Liver (tissue), 9 donors: Measurements from ENCODE around the gene EBF3. TPM values are rescaled to one million over a fixed set of nuclear protein-coding genes. Genes with fewer than 3 reads are reported as not detected.

Experiments
- DNase-seq: peaks from one replicate; pipeline ENCODE4 v3.0.0-alpha.2; 2017; ENCODE audit warnings: low spot score
- H3K27ac ChIP-seq, 2 donors: one replicate each; pipeline ENCODE4 v1.7.0; 2013; ENCODE audit warnings: inconsistent platforms in 2 of 2, low read length in 2 of 2, control low read depth in 1 of 2, low read depth in 1 of 2, mild to moderate bottlenecking in 1 of 2
- H3K27me3 ChIP-seq, 4 donors: one replicate each; pipeline versions ENCODE4 v1.6.1 to v1.7.0; 2013; ENCODE audit warnings: low read length in 3 of 4, inconsistent platforms in 1 of 4, mild to moderate bottlenecking in 1 of 4, moderate library complexity in 1 of 4; ENCODE audit not compliant: control insufficient read depth in 4 of 4, insufficient read depth in 4 of 4
- H3K36me3 ChIP-seq, 4 donors: one replicate each; pipeline versions ENCODE4 v1.6.1 to v1.7.0; 2013; ENCODE audit warnings: low read length in 3 of 4, mild to moderate bottlenecking in 3 of 4, low read depth in 1 of 4, moderate library complexity in 1 of 4; ENCODE audit not compliant: control insufficient read depth in 4 of 4, insufficient read depth in 3 of 4
- H3K4me1 ChIP-seq, 4 donors: one replicate each; pipeline versions ENCODE4 v1.6.1 to v1.7.0; 2013; ENCODE audit warnings: low read length in 3 of 4, mild to moderate bottlenecking in 3 of 4, moderate library complexity in 1 of 4; ENCODE audit not compliant: control insufficient read depth in 4 of 4, insufficient read depth in 4 of 4
- H3K4me3 ChIP-seq, 3 donors: one replicate each; pipeline versions ENCODE4 v1.6.1 to v1.7.0; 2013; ENCODE audit warnings: low read length in 3 of 3, control low read depth in 1 of 3, low read depth in 1 of 3, mild to moderate bottlenecking in 1 of 3
- H3K9ac ChIP-seq, 2 donors: one replicate each; pipeline ENCODE4 v1.7.0; 2013; ENCODE audit warnings: low read length in 2 of 2, mild to moderate bottlenecking in 2 of 2, moderate library complexity in 2 of 2, control low read depth in 1 of 2, low read depth in 1 of 2
- H3K9me3 ChIP-seq, 4 donors: one replicate each; pipeline versions ENCODE4 v1.6.1 to v1.7.0; 2013; ENCODE audit warnings: low read length in 3 of 4; ENCODE audit not compliant: control insufficient read depth in 4 of 4
- EGR1 ChIP-seq, 2 donors: IDR thresholded peaks; 2 replicates each; pipeline ENCODE4 v1.6.1; 2016 to 2018; ENCODE audit warnings: antibody characterized with exemption in 2 of 2, low read depth in 2 of 2
- FOXA1 ChIP-seq: IDR thresholded peaks from 2 replicates; pipeline ENCODE4 v1.6.1; 2016; ENCODE audit warnings: antibody characterized with exemption
- FOXA2 ChIP-seq: IDR thresholded peaks from 2 replicates; pipeline ENCODE4 v1.6.1; 2016; ENCODE audit warnings: antibody characterized with exemption
- GABPA ChIP-seq, 2 donors: IDR thresholded peaks in 1 of 2; conservative IDR thresholded peaks in 1 of 2; 2 replicates each; pipeline ENCODE4 v1.6.1; 2016; ENCODE audit warnings: antibody characterized with exemption in 2 of 2, mild to moderate bottlenecking in 1 of 2, moderate library complexity in 1 of 2
- HNF4A ChIP-seq, 2 donors: conservative IDR thresholded peaks; 2 replicates each; pipeline ENCODE4 v1.6.1; 2016; ENCODE audit warnings: antibody characterized with exemption in 2 of 2, mild to moderate bottlenecking in 2 of 2
- HNF4G ChIP-seq: IDR thresholded peaks from 2 replicates; pipeline ENCODE4 v1.6.1; 2016; ENCODE audit warnings: antibody characterized with exemption
- JUND ChIP-seq, 2 donors: IDR thresholded peaks; 2 replicates each; pipeline ENCODE4 v1.6.1; 2016; ENCODE audit warnings: antibody characterized with exemption in 2 of 2
- NR2F2 ChIP-seq: IDR thresholded peaks from 2 replicates; pipeline ENCODE4 v1.6.1; 2016; ENCODE audit warnings: antibody characterized with exemption
- RAD21 ChIP-seq, 2 donors: IDR thresholded peaks; 2 replicates each; pipeline ENCODE4 v1.6.1; 2016; ENCODE audit warnings: antibody characterized with exemption in 2 of 2, mild to moderate bottlenecking in 2 of 2
- RXRA ChIP-seq, 2 donors: IDR thresholded peaks; 2 replicates each; pipeline ENCODE4 v1.6.1; 2017 to 2018; ENCODE audit warnings: antibody characterized with exemption in 2 of 2, mild to moderate bottlenecking in 1 of 2
- SP1 ChIP-seq: IDR thresholded peaks from 2 replicates; pipeline ENCODE4 v1.6.1; 2018; ENCODE audit warnings: antibody characterized with exemption, mild to moderate bottlenecking
- TAF1 ChIP-seq: conservative IDR thresholded peaks from 2 replicates; pipeline ENCODE4 v1.6.1; 2016; ENCODE audit warnings: antibody characterized with exemption, mild to moderate bottlenecking
- YY1 ChIP-seq: IDR thresholded peaks from 2 replicates; pipeline ENCODE4 v1.6.1; 2016; ENCODE audit warnings: antibody characterized with exemption, mild to moderate bottlenecking
- whole genome bisulfite sequencing: extraction: QIAGEN DNeasy Blood & Tissue Kit; methylation state at CpG from one replicate; pipeline ENCODE4 v1.1.7; 2013; 5-methylcytosine and 5-hydroxymethylcytosine counted together
- polyA plus RNA-seq, 2 donors: library from polyadenylated mRNA; stranded (reverse) in 1 of 2; unstranded in 1 of 2; fragments of 200-250 nt in 1 of 2; fragments of >200 nt in 1 of 2; fragmentation: Nextera tagmentation in 1 of 2; extraction: Ambion mirVana in 1 of 2; gene quantifications; one replicate each; pipeline versions ENCODE4 v1.2.1 to v1.2.3, GENCODE V29; 2013 to 2015
- total RNA-seq, 2 donors: library from RNA; depleted of rRNA; stranded (reverse); fragments of >200 nt; gene quantifications; one replicate each; pipeline ENCODE4 v1.2.3, GENCODE V29; 2014
- TF ChIP-seq, protein P1 (sequence below): fragments of 150-350 bp; IDR thresholded peaks from 2 replicates; pipeline ENCODE4 v1.5.1; 2017; ENCODE audit warnings: improper control_type of control experiment, low read depth, low read length; ENCODE audit not compliant: missing input control
- TF ChIP-seq, protein P2 (sequence below): IDR thresholded peaks from 2 replicates; pipeline ENCODE4 v1.6.1; 2016; ENCODE audit warnings: antibody characterized with exemption
- TF ChIP-seq, protein P3 (sequence below): IDR thresholded peaks from 2 replicates; pipeline ENCODE4 v1.6.1; 2016; ENCODE audit warnings: antibody characterized with exemption
- TF ChIP-seq, protein P4 (sequence below): IDR thresholded peaks from 2 replicates; pipeline ENCODE4 v1.6.1; 2016; ENCODE audit warnings: antibody characterized with exemption
- TF ChIP-seq, protein P5 (sequence below): IDR thresholded peaks from 2 replicates; pipeline ENCODE4 v1.6.1; 2016; ENCODE audit warnings: antibody characterized with exemption, mild to moderate bottlenecking
- donor health status: healthy.
- donor health status: healthy.
- donor health status: healthy.
- donor health status: healthy.
- donor health status: healthy.

Gene EBF3
- total and polyA plus RNA-seq, 4 donors = 0.02 to 0.08 TPM; not detected in 2

DNA sequence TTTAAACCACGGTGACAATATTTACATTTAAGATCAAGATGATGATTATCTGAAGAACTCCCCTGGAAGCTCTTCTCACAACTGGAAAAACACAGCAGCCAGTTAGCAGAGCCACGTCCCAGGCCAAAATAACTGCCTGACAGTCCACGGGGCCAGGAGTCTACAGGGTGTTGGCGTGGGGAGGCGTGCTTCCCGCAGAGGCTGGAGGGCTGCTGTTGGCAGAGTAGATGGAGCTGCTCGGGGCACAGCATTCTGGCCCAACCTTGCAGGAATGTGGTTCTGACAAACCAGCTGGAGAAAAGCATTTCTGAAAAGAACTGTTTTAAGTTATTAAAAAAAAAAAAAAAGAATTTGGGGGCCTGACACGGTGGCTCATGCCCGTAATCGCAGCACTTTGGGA is 177.9 kb downstream of the EBF3 start:
- H3K9me3 ChIP-seq = peaks cover 0 to 4% (median 1%) of the 10 kb centered on the region in 4 donors
- 79% methylated on average over 10 of the region's 10 CpGs for WGBS
- no peaks in the 10 kb centered on the region for H3K4me1 ChIP-seq
- H3K27ac ChIP-seq = no peak overlapping the region
- no peak for TF ChIP-seq YY1
- TF ChIP-seq JUND (IDR thresholded peaks at IDR 0.05) = no peak
- TF ChIP-seq HNF4A (conservative IDR thresholded peaks at IDR 0.05) = no peak
- no peak for TF ChIP-seq NR2F2
- TF ChIP-seq EGR1 (IDR thresholded peaks at IDR 0.05; ENCODE audit: low read depth in 2 of 2) = no peak
- TF ChIP-seq, protein P1, sequence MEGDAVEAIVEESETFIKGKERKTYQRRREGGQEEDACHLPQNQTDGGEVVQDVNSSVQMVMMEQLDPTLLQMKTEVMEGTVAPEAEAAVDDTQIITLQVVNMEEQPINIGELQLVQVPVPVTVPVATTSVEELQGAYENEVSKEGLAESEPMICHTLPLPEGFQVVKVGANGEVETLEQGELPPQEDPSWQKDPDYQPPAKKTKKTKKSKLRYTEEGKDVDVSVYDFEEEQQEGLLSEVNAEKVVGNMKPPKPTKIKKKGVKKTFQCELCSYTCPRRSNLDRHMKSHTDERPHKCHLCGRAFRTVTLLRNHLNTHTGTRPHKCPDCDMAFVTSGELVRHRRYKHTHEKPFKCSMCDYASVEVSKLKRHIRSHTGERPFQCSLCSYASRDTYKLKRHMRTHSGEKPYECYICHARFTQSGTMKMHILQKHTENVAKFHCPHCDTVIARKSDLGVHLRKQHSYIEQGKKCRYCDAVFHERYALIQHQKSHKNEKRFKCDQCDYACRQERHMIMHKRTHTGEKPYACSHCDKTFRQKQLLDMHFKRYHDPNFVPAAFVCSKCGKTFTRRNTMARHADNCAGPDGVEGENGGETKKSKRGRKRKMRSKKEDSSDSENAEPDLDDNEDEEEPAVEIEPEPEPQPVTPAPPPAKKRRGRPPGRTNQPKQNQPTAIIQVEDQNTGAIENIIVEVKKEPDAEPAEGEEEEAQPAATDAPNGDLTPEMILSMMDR = no peak
- TF ChIP-seq HNF4G = no peak
- TF ChIP-seq, protein P2, sequence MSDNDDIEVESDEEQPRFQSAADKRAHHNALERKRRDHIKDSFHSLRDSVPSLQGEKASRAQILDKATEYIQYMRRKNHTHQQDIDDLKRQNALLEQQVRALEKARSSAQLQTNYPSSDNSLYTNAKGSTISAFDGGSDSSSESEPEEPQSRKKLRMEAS = no peak
- no peak for TF ChIP-seq FOXA2
- TF ChIP-seq FOXA1 = no peak
- TF ChIP-seq TAF1 = no peak
- TF ChIP-seq, protein P3, sequence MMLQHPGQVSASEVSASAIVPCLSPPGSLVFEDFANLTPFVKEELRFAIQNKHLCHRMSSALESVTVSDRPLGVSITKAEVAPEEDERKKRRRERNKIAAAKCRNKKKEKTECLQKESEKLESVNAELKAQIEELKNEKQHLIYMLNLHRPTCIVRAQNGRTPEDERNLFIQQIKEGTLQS = no peak
- no peak for TF ChIP-seq GABPA (IDR thresholded peaks at IDR 0.05 in 1 of 2, conservative IDR thresholded peaks at IDR 0.05 in 1 of 2)
- TF ChIP-seq RXRA (IDR thresholded peaks at IDR 0.05) = no peak
- TF ChIP-seq, protein P4, sequence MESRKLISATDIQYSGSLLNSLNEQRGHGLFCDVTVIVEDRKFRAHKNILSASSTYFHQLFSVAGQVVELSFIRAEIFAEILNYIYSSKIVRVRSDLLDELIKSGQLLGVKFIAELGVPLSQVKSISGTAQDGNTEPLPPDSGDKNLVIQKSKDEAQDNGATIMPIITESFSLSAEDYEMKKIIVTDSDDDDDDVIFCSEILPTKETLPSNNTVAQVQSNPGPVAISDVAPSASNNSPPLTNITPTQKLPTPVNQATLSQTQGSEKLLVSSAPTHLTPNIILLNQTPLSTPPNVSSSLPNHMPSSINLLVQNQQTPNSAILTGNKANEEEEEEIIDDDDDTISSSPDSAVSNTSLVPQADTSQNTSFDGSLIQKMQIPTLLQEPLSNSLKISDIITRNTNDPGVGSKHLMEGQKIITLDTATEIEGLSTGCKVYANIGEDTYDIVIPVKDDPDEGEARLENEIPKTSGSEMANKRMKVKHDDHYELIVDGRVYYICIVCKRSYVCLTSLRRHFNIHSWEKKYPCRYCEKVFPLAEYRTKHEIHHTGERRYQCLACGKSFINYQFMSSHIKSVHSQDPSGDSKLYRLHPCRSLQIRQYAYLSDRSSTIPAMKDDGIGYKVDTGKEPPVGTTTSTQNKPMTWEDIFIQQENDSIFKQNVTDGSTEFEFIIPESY = no peak
- TF ChIP-seq SP1 = no peak
- no peak for TF ChIP-seq RAD21 (IDR thresholded peaks at IDR 0.05)
- TF ChIP-seq, protein P5, sequence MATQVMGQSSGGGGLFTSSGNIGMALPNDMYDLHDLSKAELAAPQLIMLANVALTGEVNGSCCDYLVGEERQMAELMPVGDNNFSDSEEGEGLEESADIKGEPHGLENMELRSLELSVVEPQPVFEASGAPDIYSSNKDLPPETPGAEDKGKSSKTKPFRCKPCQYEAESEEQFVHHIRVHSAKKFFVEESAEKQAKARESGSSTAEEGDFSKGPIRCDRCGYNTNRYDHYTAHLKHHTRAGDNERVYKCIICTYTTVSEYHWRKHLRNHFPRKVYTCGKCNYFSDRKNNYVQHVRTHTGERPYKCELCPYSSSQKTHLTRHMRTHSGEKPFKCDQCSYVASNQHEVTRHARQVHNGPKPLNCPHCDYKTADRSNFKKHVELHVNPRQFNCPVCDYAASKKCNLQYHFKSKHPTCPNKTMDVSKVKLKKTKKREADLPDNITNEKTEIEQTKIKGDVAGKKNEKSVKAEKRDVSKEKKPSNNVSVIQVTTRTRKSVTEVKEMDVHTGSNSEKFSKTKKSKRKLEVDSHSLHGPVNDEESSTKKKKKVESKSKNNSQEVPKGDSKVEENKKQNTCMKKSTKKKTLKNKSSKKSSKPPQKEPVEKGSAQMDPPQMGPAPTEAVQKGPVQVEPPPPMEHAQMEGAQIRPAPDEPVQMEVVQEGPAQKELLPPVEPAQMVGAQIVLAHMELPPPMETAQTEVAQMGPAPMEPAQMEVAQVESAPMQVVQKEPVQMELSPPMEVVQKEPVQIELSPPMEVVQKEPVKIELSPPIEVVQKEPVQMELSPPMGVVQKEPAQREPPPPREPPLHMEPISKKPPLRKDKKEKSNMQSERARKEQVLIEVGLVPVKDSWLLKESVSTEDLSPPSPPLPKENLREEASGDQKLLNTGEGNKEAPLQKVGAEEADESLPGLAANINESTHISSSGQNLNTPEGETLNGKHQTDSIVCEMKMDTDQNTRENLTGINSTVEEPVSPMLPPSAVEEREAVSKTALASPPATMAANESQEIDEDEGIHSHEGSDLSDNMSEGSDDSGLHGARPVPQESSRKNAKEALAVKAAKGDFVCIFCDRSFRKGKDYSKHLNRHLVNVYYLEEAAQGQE = no peak
- DNase-seq = no peak
- H3K36me3 ChIP-seq = no peaks in the 10 kb centered on the region
- no peak overlapping the region for H3K9ac ChIP-seq
- no peaks in the 10 kb centered on the region for H3K27me3 ChIP-seq
- no peak overlapping the region for H3K4me3 ChIP-seq
